ENCODE measurements around the gene ZNF133.

- TF ChIP-seq POLR2A (IDR thresholded peaks at IDR 0.05), result no peak
- no peak for TF ChIP-seq CTCF (IDR thresholded peaks at IDR 0.05)
- no peak for TF ChIP-seq POLR2AphosphoS5 (IDR thresholded peaks at IDR 0.05)
Observed at GRCh38 chr20:18304618-18305017, 16.3 kb downstream of the ZNF133 start.
